AML-193 (cell line): ENCODE measurements around the gene FNDC3B.

Experiments used
- DNase-seq, 2 experiments: peaks; one replicate each; lab custom pipeline; 2025; lab: John Stamatoyannopoulos, UW

FNDC3B gene

GRCh38 chr3:172402892-172403643 lies 363.7 kb downstream of the FNDC3B start:
- no peak for DNase-seq

- no peak for DNase-seq
Measured at GRCh38 chr3:172404237-172404962, 365.0 kb downstream of the FNDC3B start.

GRCh38 chr3:172405914-172406313 lies 366.5 kb downstream of the FNDC3B start:
- DNase-seq: no peak

GRCh38 chr3:172407872-172408271 lies 368.5 kb downstream of the FNDC3B start:
- DNase-seq: no peak

- no peak for DNase-seq
Measured at GRCh38 chr3:172410702-172411477, 371.5 kb downstream of the FNDC3B start.

- no peak for DNase-seq
Measured at GRCh38 chr3:172411478-172411947, 372.1 kb downstream of the FNDC3B start.

GRCh38 chr3:172415323-172415722 lies 375.9 kb downstream of the FNDC3B start:
- no peak for DNase-seq

- DNase-seq: no peak
Measured at GRCh38 chr3:172437713-172438112, 398.3 kb downstream of the FNDC3B start.

GRCh38 chr3:172438186-172438585 lies 398.8 kb downstream of the FNDC3B start:
- no peak for DNase-seq

- DNase-seq: no peak
Measured at GRCh38 chr3:172441581-172441980, 402.2 kb downstream of the FNDC3B start.

- DNase-seq: peak; percentile 21
Measured at GRCh38 chr3:172442606-172443005, 403.2 kb downstream of the FNDC3B start.

- no peak for DNase-seq
Measured at GRCh38 chr3:172444821-172445220, 405.4 kb downstream of the FNDC3B start.

- DNase-seq: no peak
Measured at GRCh38 chr3:172446198-172446597, 406.8 kb downstream of the FNDC3B start.

- DNase-seq: no peak
Measured at GRCh38 chr3:172447611-172448579, 408.5 kb downstream of the FNDC3B start, which contains the start of gene GHSR. TSS of gene GHSR (minus strand) at chr3:172448456. CDS start at chr3:172448413, 43 bp downstream.

- DNase-seq: no peak
Measured at GRCh38 chr3:172448661-172449465, 409.5 kb downstream of the FNDC3B start.

GRCh38 chr3:172449466-172450149 lies 410.2 kb downstream of the FNDC3B start:
- DNase-seq: no peak
